ENCODE results near the gene NEMF.
"Not testable (repeated sequence)": the region's sequence is repeated elsewhere in the genome, so short reads cannot be mapped to it uniquely, and the experiment has no call there.

NEMF gene

DNA sequence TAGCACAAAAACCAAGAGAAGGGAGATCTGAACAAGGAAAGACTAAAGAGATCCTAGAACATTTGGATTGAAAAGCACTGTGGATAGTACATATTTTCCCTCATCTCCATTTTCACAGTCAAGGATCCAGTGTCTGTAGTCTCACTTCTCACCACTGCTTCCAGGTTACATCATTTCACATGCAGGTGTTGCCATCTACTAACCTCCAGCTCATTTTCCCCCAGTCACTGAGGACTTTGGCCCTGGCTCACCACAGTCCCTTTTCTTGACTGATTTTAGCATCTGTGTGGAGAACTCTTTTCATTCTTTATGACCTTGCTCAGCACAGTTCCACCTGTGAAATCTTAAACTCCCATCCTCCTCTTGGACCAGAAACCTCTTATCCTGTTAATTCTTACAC is 106.1 kb downstream of the NEMF start:
- DNase-seq (ENCODE audit: low read depth) = not testable (repeated sequence)

- DNase-seq (ENCODE audit: low read depth) = no peak
Observed at GRCh38 chr14:49745191-49745590, 107.4 kb downstream of the NEMF start.

DNA sequence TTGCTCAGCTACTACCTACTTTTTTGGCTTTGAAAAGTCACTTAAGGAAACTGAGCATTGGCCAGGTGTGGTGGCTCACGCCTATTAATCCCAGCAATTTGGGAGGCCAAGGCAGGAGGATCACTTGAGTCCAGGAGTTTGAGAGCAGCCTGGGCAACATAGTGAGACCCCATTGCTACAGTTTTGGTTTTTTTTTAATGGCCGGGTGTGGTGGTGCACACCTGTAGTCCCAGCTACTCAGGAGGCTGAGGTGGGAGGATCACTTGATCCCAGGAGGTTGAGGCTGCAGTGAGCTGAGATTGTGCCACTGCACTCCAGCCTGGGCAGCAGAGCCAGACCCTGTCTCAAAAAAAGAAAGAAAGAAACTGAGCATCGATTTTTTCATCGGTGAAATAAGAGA is 116.9 kb downstream of the NEMF start:
- DNase-seq (ENCODE audit: low read depth) = not testable (repeated sequence)

DNA sequence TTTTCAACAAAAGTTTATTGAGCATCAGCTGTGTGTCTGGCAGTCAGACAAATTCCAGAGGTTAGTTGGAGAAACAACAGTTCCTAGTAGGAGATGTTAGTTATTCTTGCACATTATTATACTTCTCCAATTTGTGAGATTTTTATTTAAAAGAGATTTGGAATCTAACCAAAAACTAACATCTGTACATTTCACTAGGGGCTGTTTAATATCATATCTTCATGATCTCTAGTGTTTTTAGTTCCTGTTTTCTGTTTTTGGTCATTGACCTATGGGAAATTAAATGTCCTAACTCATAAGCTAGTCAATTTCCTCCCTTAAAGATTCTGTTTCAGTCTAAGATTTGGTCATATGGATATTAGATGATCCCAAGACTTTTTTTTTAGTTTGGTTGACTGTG is 118.8 kb downstream of the NEMF start:
- DNase-seq (ENCODE audit: low read depth) = no peak

DNA sequence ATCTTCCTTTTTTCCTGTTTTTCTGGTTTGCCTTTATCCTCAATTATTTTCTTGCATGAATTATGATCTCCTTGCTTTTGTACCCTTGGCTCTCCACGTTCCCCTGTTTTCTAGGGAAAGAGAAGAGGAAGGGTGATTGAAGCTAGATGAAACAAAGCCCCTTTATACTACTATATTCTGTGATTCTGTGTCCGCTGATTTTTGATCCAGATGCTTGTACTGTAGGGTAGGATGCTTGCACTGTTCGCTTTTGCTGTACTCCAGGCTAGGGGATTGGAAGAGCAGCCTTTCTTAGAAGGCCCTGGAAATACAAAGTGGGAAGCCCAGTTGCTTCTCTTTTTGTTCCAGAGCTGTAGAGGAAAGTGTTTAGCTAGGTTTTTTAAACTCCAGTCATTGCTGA is 119.7 kb downstream of the NEMF start:
- no peak for DNase-seq (ENCODE audit: low read depth)
